Measurements from ENCODE around the gene YDJC.
"Not testable (repeated sequence)": the region's sequence is repeated elsewhere in the genome, so short reads cannot be mapped to it uniquely, and the experiment has no call there.

The YDJC gene

GRCh38 chr22:21602579-21602978, 27.2 kb downstream of the YDJC start:
- DNase-seq = no peak

GRCh38 chr22:21599053-21599893, 30.5 kb downstream of the YDJC start:
- DNase-seq = no peak

GRCh38 chr22:21598302-21598701, 31.5 kb downstream of the YDJC start:
- no peak for DNase-seq

DNA sequence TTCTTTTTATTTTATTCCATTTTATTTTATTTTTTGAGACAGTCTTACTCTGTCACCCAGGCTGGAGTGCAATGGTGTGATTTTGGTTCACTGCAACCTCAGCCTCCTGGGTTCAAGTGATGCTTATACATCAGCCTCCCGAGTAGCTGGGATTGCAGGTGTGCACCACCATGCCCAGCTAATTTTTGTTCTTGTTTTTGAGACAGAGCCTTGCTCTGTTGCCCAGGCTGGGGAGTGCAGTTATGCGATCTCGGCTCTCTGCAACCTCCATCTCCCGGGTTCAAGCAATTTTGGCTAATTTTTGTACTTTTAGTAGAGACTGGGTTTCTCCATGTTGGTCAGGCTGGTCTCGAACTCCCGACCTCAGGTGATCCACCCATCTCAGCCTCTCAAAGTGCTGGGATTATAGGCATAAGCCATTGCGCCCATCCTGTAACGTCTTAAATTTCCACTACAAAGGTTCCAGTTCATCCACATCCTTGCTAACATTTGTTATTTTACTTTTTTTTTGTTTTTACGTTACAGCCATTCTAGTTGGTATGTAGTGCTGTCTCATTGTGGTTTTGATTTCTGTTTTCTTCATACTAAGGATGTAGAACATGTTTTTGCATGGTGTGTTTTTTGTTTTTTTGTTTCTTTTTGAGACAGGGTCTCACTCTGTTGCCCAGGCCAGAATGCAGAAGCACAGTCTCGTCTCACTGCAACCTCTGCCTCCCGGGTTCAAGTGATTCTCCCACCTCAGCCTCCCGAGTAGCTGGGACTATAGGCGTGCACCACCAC, 33.3 kb downstream of the YDJC start:
- not testable (repeated sequence) for DNase-seq

GRCh38 chr22:21594865-21595452, 34.9 kb downstream of the YDJC start:
- DNase-seq = no peak

DNA sequence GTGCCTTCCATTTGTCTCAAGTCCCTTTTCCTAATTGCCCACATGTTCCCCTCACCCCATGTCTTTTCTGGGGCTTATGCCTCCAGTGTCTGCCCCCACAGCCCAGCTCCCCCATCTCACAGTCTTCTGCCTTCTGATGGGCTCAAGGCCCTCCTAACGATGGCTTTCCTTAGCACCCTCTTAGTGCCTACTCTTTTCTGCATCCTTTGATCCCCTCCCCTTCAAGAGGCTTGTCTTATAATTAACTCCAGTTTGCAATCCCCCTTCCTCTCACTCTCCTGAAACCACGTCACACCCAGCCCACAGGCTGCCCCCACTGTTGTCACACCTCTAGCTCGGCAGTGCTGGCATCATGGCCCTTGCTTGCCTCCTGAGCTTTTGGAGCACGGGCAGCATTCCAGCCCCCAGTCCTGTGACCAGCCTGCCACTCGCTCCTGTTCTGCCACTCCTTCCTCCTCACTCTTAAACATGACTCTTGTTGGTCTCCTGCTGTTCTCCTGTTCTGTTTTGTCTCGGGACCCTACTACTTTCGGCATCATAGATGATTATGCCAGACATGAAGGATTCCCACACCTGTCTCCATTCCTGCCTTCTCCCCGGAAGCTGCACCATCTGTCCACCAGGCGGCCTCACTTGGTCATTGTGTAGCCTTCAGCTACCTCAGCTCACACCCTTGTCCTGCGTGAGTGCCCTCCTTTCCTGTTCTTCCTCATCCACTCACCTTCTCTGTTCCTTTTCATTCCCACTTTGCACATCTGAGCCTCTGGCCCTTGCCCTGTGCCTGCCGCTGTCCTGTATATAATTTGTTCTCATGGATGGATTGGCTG, 36.2 kb downstream of the YDJC start:
- DNase-seq = no peak

- no peak for DNase-seq
Measured at GRCh38 chr22:21592422-21592821, 37.4 kb downstream of the YDJC start.

GRCh38 chr22:21591695-21592094, 38.1 kb downstream of the YDJC start:
- DNase-seq = no peak

DNA sequence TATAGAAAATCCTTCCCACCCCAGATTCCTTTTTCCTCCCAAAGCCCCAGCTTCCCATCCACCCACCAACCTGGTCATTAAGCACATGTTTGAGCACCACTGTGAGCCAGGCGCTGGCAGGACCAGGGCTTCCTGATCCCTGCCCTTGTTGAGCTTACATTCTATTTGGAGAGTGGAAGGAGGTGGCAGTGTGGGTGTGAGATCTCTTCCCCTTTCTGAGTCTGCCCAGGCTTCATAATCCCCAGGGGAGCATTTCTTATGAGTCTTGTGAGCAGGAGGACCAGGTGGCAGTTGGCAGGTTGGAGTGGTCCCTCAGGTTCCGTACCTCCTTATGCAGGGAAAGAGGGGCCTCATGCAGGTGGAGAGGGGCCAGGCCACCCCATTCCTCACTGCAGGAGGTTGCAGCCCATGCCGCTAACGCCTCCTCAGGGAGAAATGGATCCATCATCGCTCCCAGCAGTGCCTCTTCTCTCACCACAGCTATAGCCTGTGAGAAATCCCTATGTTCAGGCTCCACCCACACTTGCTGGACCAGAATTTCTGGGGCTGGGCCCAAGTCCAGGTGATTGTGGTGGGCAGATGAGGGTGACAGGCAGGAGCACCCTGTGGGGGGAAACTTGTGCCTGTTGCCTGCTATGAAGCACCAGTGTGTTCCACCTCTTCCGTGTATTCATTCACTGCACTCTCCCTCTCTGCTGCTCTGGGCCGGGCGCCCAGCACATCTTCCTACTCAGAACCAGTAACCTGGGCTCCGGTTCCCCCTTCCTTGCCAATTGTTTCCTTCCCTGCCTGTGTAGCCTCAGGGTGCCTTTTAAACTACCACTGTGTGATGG, 38.8 kb downstream of the YDJC start:
- no peak for DNase-seq

GRCh38 chr22:21589396-21589795, 40.4 kb downstream of the YDJC start:
- DNase-seq = no peak

DNA sequence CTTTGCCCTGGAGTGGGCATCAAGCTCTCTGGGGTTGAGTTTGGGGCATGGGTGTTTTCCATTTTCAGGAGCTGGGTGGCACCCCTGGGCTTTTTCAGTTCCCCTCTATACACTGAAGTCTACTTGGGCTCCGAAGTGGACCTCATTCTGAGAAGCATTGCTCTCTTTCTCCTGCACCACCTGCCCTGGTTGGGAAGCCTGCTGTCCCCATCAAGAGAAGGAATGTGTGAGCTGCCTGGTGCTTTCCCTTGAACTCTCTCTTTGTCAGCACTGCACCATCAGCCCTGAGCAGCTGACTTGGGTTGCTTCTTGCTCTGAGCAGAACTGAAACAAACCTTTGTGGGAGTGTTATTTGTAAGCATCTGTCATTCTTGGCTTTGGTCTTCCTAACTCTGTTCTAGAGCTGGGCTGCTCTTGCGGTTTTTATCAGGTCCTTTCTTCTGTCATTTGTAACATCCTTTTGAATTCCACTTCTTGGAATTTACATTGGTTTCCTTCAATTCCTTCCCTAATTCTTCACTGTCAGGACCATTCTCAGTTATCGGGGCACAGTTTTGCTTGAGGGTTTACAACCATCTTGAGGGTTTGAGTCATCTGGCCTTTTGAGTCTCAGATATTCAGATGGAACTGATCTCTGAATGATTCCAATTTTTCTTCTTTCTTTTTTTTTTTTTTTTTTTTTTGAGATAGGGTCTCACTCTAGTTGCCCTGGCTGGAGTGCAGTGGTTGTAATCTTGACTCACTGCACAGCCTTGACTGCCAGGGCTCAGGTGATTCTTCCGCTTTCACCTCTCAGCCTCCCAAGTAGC, 41.8 kb downstream of the YDJC start:
- DNase-seq = no peak

DNA sequence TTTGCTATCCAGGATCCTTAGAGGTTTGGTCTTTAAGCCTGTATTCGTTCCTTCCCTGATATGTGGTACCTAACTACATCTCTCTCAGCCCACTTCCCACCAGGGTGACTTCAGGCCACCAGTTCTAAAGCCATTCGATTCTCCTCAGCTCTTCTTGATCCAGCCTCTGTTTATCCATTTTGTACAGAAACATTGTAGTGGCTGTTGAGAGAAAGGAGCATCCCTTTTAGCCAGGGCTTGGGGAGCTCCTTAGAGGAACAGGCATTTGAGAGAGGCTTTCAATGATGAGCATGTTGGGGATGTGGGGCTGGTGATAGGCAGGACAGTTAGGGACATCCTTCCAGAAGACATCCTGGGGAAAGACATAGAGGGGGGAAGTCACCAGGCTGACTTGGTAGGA, 44.4 kb downstream of the YDJC start:
- no peak for DNase-seq

DNA sequence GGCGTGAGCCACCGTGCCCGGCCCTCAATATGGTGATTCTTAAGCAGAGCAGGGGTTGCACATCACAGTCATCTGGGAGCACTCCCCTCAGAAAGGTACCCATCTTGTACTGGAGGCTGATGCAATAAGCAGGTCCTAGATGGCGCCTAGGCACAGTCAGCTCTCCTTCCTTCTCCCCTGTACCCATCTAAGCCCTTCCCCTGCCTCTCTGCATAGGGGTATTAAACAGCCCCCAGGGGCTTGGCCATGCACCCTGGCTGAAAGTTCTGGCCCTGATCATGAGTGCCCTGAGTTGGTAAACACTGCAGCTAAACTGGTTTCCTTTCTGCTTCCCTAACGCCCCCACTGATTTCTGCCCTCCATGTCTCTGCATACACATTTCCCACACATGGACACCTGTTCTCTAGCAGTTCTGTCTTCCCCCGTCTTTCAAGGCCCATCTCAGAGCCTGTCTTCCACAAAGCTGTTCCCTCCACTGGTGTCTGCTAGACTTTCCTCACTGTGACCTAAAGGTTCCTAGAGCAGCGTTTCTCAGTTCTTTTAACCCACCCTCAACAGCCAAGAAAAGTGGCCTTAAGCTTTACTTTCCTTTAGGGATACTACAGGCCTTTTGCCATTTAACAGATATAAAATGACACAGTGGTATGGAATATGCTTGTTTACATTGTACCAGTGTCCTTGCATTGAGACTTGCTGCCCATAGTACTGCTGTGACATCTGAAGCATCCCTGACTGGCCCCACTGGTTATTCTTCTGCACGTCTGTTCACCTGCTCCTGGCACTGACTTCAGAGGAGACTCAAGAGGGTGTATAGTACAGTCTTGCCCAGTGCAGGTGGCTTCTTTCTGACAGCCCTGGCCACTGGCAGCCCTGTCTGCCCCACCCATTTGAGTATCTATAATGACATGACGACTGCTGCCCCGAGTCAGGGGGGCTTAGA, 46.8 kb downstream of the YDJC start:
- no peak for DNase-seq

- DNase-seq = not testable (repeated sequence)
Measured at GRCh38 chr22:21581009-21581713, 48.7 kb downstream of the YDJC start.

DNA sequence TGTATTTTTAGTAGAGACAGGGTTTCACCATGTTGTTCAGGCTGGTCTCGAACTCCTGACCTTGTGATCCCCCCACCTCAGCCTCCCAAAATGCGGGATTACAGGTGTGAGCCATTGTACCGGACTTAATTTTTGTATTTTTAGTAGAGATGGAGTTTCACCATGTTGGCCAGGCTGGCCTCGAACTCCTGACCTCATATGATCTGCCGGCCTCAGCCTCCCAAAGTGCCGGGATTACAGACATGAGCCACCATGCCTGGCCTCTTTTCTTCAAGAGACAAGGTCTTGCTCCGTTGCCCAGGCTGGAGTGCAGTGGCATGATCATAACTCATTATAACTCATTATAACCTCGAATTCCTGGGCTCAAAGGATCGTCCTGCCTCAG, 49.2 kb downstream of the YDJC start:
- not testable (repeated sequence) for DNase-seq

DNA sequence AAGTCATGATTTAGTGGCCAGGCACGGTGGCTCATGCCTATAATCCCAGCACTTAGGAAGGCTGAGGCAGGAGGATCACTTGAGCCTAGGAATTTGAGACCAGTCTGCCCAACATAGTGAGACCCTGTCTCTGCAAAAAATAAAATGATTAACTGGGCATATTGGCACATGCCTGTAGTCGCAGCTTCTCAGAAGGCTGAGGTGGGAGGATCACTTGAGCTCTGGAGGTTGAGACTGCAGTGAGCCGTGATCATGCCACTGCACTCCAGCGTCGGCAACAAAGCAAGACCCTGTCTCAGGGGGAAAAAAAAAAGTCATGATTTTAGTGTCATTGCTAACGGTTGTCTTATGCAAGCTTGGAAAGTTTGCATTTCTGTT, 50.4 kb downstream of the YDJC start:
- no peak for DNase-seq
